SK-N-SH (cell line): ENCODE data around the gene VMA21.

ENCODE experiments used
- CTCF ChIP-seq: fragments of 200-600 bp; sonication (generic); IDR thresholded peaks from 2 replicates; pipeline ENCODE4 v1.6.1; 2017; ENCODE audit warnings: antibody characterized with exemption, mild to moderate bottlenecking, moderate library complexity
- ELF1 ChIP-seq: IDR thresholded peaks from 2 replicates; pipeline ENCODE4 v1.4.0; 2012
- EZH2phosphoT487 ChIP-seq: fragments of 200-600 bp; sonication (generic); IDR thresholded peaks from 2 replicates; pipeline ENCODE4 v1.6.1; 2017; ENCODE audit warnings: low read depth, mixed run types, mild to moderate bottlenecking, antibody characterized with exemption, moderate library complexity, borderline replicate concordance
- MAX ChIP-seq: IDR thresholded peaks from 2 replicates; pipeline ENCODE4 v1.4.0; 2012; ENCODE audit warnings: low read depth
- POLR2AphosphoS5 ChIP-seq: IDR thresholded peaks from 2 replicates; pipeline ENCODE4 v1.6.1; 2012; ENCODE audit warnings: low read depth, low read length
- TAF1 ChIP-seq: IDR thresholded peaks from 2 replicates; pipeline ENCODE4 v1.6.1; 2012; ENCODE audit warnings: low read depth, mild to moderate bottlenecking, low read length, moderate library complexity, borderline replicate concordance
- TCF12 ChIP-seq: IDR thresholded peaks from 2 replicates; pipeline ENCODE4 v1.4.0; 2012
- USF2 ChIP-seq: fragments of 150-350 bp; IDR thresholded peaks from 2 replicates; pipeline ENCODE4 v1.6.1; 2017; ENCODE audit warnings: antibody characterized with exemption, low read length, low read depth, borderline replicate concordance
- YY1 ChIP-seq: IDR thresholded peaks from 2 replicates; pipeline ENCODE4 v1.4.0; 2012; ENCODE audit warnings: low read depth, mild to moderate bottlenecking

GRCh38 chrX:151397741-151398070 is 700 bp downstream of the VMA21 start:
- no peak for TF ChIP-seq CTCF
- TF ChIP-seq POLR2AphosphoS5, result no peak
- no peak for TF ChIP-seq MAX
- no peak for TF ChIP-seq TAF1
- no peak for TF ChIP-seq ELF1
- no peak for TF ChIP-seq EZH2phosphoT487
- no peak for TF ChIP-seq USF2
- no peak for TF ChIP-seq TCF12
- no peak for TF ChIP-seq YY1
